Colonic mucosa (tissue), 4 donors: ENCODE results near the gene TMEM117. TPM values are rescaled to one million over a fixed set of nuclear protein-coding genes. Genes with fewer than 3 reads are reported as not detected.

Experiments used
- DNase-seq: peaks from one replicate; pipeline ENCODE4 v3.0.0-alpha.2; 2020
- H3K27ac ChIP-seq: fragments of 200-600 bp; one replicate; pipeline ENCODE4 v1.8.0; 2021
- H3K27me3 ChIP-seq: fragments of 200-600 bp; one replicate; pipeline ENCODE4 v1.8.0; 2021
- H3K36me3 ChIP-seq: fragments of 200-600 bp; one replicate; pipeline ENCODE4 v1.8.0; 2021
- H3K4me1 ChIP-seq: fragments of 200-600 bp; one replicate; pipeline ENCODE4 v1.8.0; 2021; ENCODE audit warnings: mild to moderate bottlenecking
- H3K4me3 ChIP-seq: fragments of 200-600 bp; one replicate; pipeline ENCODE4 v1.8.0; 2021
- H3K9ac ChIP-seq, 2 donors: one replicate each; pipeline ENCODE4 v1.7.0; 2013; ENCODE audit warnings: control low read depth in 2 of 2, low read depth in 2 of 2, low read length in 2 of 2
- H3K9me3 ChIP-seq: fragments of 200-600 bp; one replicate; pipeline ENCODE4 v1.8.0; 2021
- intact Hi-C: fragments of 100-400 bp; cut with DNase I; formaldehyde crosslinking; loops from one replicate; pipeline ENCODE4 v1.14.1; 2022
- total RNA-seq, 2 donors: library from RNA; stranded (reverse); fragmentation: NEBNext Ultra II Directional in 1 of 2; extraction: Animal tissue kit (Norgen Biotek cat#: 25700) in 1 of 2; gene quantifications; one replicate each; pipeline ENCODE4 v1.2.1, GENCODE V29; 2021
- TF ChIP-seq, protein P1 (sequence below): fragments of 200-600 bp; IDR thresholded peaks from one replicate; pipeline ENCODE4 v1.8.0; 2022; ENCODE audit warnings: antibody characterized with exemption, mild to moderate bottlenecking
- donor health status: healthy.
- donor health status: DM: no; HTN: no; CAD: no.
- donor health status: DM: no; HTN: no; CAD: no.

TMEM117 gene
- total RNA-seq, 2 donors from 2014 or later: 7.4 to 8.0 TPM

DNA sequence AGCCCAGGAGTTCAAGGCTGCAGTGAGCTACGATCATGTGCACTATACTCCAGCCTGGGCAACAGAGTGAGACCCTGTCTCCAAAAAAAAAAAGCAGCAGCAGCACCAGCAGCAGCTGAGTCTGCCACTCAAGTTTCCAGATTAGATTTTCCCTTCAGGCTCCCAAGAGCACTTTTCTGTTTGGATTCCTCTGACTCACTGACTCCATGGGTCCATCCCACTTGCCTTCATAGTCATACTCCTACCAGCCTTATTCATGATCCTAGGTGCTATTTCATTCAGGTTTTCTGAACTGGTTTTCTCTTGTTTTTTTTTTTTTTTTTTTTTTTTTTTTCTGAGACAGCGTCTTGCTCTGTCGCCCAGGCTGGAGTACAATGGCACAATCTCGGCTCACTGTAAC, 23.0 kb upstream of the TMEM117 start:
- Histone ChIP-seq H3K36me3 (no peaks in the 10 kb centered on the region), H3K27ac (no peak overlapping the region), H3K9me3 (no peaks in the 10 kb centered on the region), H3K27me3 (no peaks in the 10 kb centered on the region), H3K4me3 (no peak overlapping the region), H3K9ac (no peak overlapping the region), H3K4me1 (no peaks in the 10 kb centered on the region)
- intact Hi-C loops: no loop called here
- TF ChIP-seq, protein P1, sequence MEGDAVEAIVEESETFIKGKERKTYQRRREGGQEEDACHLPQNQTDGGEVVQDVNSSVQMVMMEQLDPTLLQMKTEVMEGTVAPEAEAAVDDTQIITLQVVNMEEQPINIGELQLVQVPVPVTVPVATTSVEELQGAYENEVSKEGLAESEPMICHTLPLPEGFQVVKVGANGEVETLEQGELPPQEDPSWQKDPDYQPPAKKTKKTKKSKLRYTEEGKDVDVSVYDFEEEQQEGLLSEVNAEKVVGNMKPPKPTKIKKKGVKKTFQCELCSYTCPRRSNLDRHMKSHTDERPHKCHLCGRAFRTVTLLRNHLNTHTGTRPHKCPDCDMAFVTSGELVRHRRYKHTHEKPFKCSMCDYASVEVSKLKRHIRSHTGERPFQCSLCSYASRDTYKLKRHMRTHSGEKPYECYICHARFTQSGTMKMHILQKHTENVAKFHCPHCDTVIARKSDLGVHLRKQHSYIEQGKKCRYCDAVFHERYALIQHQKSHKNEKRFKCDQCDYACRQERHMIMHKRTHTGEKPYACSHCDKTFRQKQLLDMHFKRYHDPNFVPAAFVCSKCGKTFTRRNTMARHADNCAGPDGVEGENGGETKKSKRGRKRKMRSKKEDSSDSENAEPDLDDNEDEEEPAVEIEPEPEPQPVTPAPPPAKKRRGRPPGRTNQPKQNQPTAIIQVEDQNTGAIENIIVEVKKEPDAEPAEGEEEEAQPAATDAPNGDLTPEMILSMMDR: no peak
- no peak for DNase-seq

DNA sequence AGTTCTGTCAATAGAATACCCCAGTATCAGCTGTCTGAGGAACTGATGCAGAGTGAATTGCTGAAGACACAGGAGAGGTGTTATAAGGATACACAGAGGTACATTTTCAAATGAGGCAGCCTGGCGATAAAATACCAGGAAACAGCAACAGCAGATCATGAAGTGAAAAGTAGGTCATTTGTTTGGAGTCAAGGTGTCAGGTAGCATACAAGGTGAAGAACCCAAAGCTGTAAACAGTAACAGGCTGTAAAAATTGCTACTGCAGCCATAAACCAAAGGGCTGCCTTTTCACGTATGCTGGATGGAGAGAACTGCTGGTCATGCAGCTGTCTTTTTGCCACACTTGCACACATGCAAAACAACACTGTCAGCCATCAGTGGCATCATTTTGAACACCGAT, 20.5 kb upstream of the TMEM117 start:
- TF ChIP-seq, protein P1: no peak
- intact Hi-C loops: no loop called here
- Histone ChIP-seq H3K9me3 (no peaks in the 10 kb centered on the region), H3K4me1 (no peaks in the 10 kb centered on the region), H3K4me3 (no peak overlapping the region), H3K27ac (no peak overlapping the region), H3K36me3 (no peaks in the 10 kb centered on the region), H3K27me3 (no peaks in the 10 kb centered on the region), H3K9ac (no peak overlapping the region)
- DNase-seq: peak; percentile 19

DNA sequence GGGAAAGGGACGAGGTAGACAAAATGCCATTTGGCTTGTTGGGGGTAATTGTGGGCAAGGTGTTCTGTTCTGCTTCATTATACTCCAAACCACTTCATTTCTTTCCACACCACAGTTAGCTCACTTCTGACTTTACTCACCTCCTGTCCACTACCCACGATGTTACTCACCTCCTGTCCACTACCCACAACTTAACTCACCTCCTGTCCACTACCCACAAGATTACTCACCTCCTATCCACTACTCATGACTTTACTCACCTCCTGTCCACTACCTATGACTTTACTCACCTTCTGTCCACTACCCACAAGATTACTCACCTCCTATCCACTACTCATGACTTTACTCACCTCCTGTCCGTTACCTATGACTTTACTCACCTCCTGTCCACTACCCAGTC, 19.7 kb upstream of the TMEM117 start:
- H3K4me1 ChIP-seq: no peaks in the 10 kb centered on the region
- H3K4me3 ChIP-seq: no peak overlapping the region
- no peaks in the 10 kb centered on the region for H3K9me3 ChIP-seq
- H3K27ac ChIP-seq: no peak overlapping the region
- H3K9ac ChIP-seq: no peak overlapping the region
- H3K27me3 ChIP-seq: no peaks in the 10 kb centered on the region
- DNase-seq: no peak
- intact Hi-C loops: no loop called here
- TF ChIP-seq, protein P1: no peak
- no peaks in the 10 kb centered on the region for H3K36me3 ChIP-seq

DNA sequence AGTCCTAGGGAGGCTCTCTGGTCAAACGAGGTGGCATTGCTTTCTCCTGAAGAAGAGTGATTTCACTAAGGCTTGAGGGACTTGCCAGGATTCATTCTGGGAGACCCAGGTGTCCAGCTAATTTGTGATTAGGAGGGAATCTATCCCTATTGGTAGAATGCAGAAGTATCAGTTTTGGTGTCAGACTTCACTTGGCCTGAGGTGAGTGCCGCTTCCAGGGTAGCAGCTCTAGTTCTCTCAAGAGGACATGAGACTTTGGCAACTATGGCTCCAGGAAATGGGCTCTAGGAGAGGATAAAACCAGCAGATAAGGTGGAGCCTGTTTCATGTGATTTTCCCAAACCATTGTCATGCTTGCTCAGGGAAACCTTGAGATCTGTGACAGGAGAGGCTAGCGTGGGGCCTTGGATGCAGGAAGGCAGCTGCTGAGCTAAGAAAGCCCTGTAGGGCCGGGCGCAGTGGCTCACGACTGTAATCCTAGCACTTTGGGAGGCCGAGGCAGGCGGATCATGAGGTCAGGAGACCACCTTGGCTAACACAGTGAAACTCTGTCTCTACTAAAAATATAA, 11.6 kb upstream of the TMEM117 start:
- TF ChIP-seq, protein P1: no peak
- Histone ChIP-seq H3K9ac (no peak overlapping the region), H3K9me3 (no peaks in the 10 kb centered on the region), H3K27ac (no peak overlapping the region), H3K36me3 (no peaks in the 10 kb centered on the region), H3K27me3 (no peaks in the 10 kb centered on the region), H3K4me1 (no peaks in the 10 kb centered on the region), H3K4me3 (no peak overlapping the region)
- no peak for DNase-seq
- intact Hi-C loops: no loop called here

DNA sequence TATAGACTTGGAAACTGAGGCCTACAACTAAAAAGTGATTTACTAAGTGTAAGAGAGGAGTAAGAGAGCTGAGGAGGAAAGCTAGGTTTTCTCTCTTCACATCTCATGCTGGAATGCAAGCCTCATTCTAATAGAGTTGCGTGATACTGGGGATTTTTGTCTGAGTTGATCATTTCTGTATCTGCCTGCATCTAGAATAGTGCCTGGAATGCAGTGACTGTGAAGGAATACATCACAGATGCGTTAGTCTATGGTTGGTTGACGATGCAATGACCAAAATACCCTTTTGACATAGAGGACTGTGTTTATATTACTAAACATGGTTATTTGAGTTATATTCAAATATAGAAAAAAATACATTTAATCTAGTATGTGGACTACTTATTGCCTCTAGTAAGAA, 9.2 kb upstream of the TMEM117 start:
- Histone ChIP-seq H3K27me3 (no peaks in the 10 kb centered on the region), H3K9me3 (no peaks in the 10 kb centered on the region), H3K9ac (no peak overlapping the region), H3K4me1 (no peaks in the 10 kb centered on the region), H3K27ac (no peak overlapping the region), H3K4me3 (no peak overlapping the region), H3K36me3 (no peaks in the 10 kb centered on the region)
- intact Hi-C loops: no loop called here
- TF ChIP-seq, protein P1: no peak
- DNase-seq: no peak
